ENCODE data around the gene CLEC2B. TPM values are rescaled to one million over a fixed set of nuclear protein-coding genes. Genes with fewer than 3 reads are reported as not detected.

Gene CLEC2B
- total and polyA plus RNA-seq, 8 donors = 0.87 to 30.1 (median 9.6) TPM

GRCh38 chr12:9864913-9865675 is 4.1 kb downstream of the CLEC2B start:
- Histone ChIP-seq H3K9me3 (peaks cover 0 to 12% (median 0%) of the 10 kb centered on the region in 4 donors), H3K27me3 (no peaks in the 10 kb centered on the region), H3K4me1 (peaks cover 0 to 2% (median 0%) of the 10 kb centered on the region in 4 donors), H3K27ac (peak overlapping the region in 3 of 5 donors; percentile 27 to 85 (median 84)), H3K4me3 (peak overlapping the region in 3 of 4 donors; percentile 4 to 11 (median 5)), H3K36me3 (no peaks in the 10 kb centered on the region)
- 54 to 77% (median 63%) methylated on average over 4 of the region's 4 CpGs for WGBS, 5 donors
- intact Hi-C loops (cut with DNase I; ENCODE audit: low total_unique reads) = no loop called here
- no peak for DNase-seq
- TF ChIP-seq POLR2AphosphoS5 (IDR thresholded peaks at IDR 0.05) = no peak
- TF ChIP-seq CTCF (IDR thresholded peaks at IDR 0.05) = no peak
- TF ChIP-seq EP300 (IDR thresholded peaks at IDR 0.05) = no peak
- TF ChIP-seq POLR2A (IDR thresholded peaks at IDR 0.05) = no peak

GRCh38 chr12:9858135-9858534 is 11.0 kb downstream of the CLEC2B start:
- H3K36me3 ChIP-seq = peaks cover 0 to 22% (median 8%) of the 10 kb centered on the region in 4 donors
- no peak for DNase-seq
- H3K9me3 ChIP-seq = peaks cover 0 to under 1% (median 0%) of the 10 kb centered on the region in 4 donors
- no peaks in the 10 kb centered on the region for H3K27me3 ChIP-seq
- H3K4me1 ChIP-seq = no peaks in the 10 kb centered on the region
- H3K27ac ChIP-seq = no peak overlapping the region
- intact Hi-C loops (cut with DNase I; ENCODE audit: low total_unique reads) = no loop called here
- H3K4me3 ChIP-seq = no peak overlapping the region
- no peak for TF ChIP-seq CTCF (IDR thresholded peaks at IDR 0.05)
- TF ChIP-seq POLR2A (IDR thresholded peaks at IDR 0.05) = no peak
- no peak for TF ChIP-seq POLR2AphosphoS5 (IDR thresholded peaks at IDR 0.05)
- no peak for TF ChIP-seq EP300 (IDR thresholded peaks at IDR 0.05)

GRCh38 chr12:9856894-9857293 is 12.3 kb downstream of the CLEC2B start:
- 60 to 73% (median 68%) methylated on average over 3 of the region's 3 CpGs for WGBS, 5 donors
- Histone ChIP-seq H3K4me1 (no peaks in the 10 kb centered on the region), H3K27me3 (no peaks in the 10 kb centered on the region), H3K4me3 (no peak overlapping the region), H3K9me3 (no peaks in the 10 kb centered on the region), H3K27ac (no peak overlapping the region), H3K36me3 (peaks cover 0 to 34% (median 20%) of the 10 kb centered on the region in 4 donors)
- DNase-seq = no peak
- intact Hi-C loops (cut with DNase I; ENCODE audit: low total_unique reads) = no loop called here
- TF ChIP-seq EP300 (IDR thresholded peaks at IDR 0.05) (no peak), POLR2A (IDR thresholded peaks at IDR 0.05) (no peak), CTCF (IDR thresholded peaks at IDR 0.05) (no peak), POLR2AphosphoS5 (IDR thresholded peaks at IDR 0.05) (no peak)

- Histone ChIP-seq H3K4me1 (no peaks in the 10 kb centered on the region), H3K27ac (no peak overlapping the region), H3K9me3 (no peaks in the 10 kb centered on the region), H3K4me3 (no peak overlapping the region), H3K36me3 (peaks cover 0 to 34% (median 22%) of the 10 kb centered on the region in 4 donors), H3K27me3 (no peaks in the 10 kb centered on the region)
- no peak for DNase-seq
- intact Hi-C loops (cut with DNase I; ENCODE audit: low total_unique reads) = no loop called here
- TF ChIP-seq POLR2A (IDR thresholded peaks at IDR 0.05) (no peak), POLR2AphosphoS5 (IDR thresholded peaks at IDR 0.05) (no peak), CTCF (IDR thresholded peaks at IDR 0.05) (no peak), EP300 (IDR thresholded peaks at IDR 0.05) (no peak)
- 68 to 89% (median 83%) methylated on average over 1 of the region's 1 CpG for WGBS, 5 donors
Observed at GRCh38 chr12:9856151-9856550, 13.0 kb downstream of the CLEC2B start.
